CD1c-positive myeloid dendritic cell (primary cell): Measurements from ENCODE around the gene ZNF574.
A peak's percentile ranks its signal among the peaks of the same experiment; 100 is the strongest.

Experiments
- DNase-seq: peaks from one replicate; pipeline ENCODE4 v3.0.0-alpha.2; 2016; ENCODE audit errors: extremely low spot score

Gene ZNF574

GRCh38 chr19:42080764-42081375 is 4.9 kb downstream of the ZNF574 start:
- DNase-seq = no peak

- peak; percentile 13 for DNase-seq
Measured at GRCh38 chr19:42081584-42082203, 5.7 kb downstream of the ZNF574 start.

GRCh38 chr19:42083537-42083936 is 7.6 kb downstream of the ZNF574 start:
- DNase-seq = no peak

- DNase-seq = no peak
Measured at GRCh38 chr19:42086188-42086736, 10.3 kb downstream of the ZNF574 start.

GRCh38 chr19:42086770-42087550 is 11.0 kb downstream of the ZNF574 start:
- no peak for DNase-seq

GRCh38 chr19:42088471-42089190 is 12.7 kb downstream of the ZNF574 start:
- DNase-seq = no peak

GRCh38 chr19:42089191-42089750 is 13.3 kb downstream of the ZNF574 start:
- DNase-seq = no peak

- DNase-seq = no peak
Measured at GRCh38 chr19:42089772-42090171, 13.8 kb downstream of the ZNF574 start.

- no peak for DNase-seq
Measured at GRCh38 chr19:42090672-42091071, 14.7 kb downstream of the ZNF574 start.

- no peak for DNase-seq
Measured at GRCh38 chr19:42091300-42091699, 15.3 kb downstream of the ZNF574 start.

GRCh38 chr19:42091742-42092141 is 15.8 kb downstream of the ZNF574 start:
- DNase-seq = no peak

- DNase-seq = no peak
Measured at GRCh38 chr19:42092350-42092749, 16.4 kb downstream of the ZNF574 start.

GRCh38 chr19:42093505-42093904 is 17.5 kb downstream of the ZNF574 start:
- no peak for DNase-seq

- DNase-seq = no peak
Measured at GRCh38 chr19:42093926-42094325, 18.0 kb downstream of the ZNF574 start.

GRCh38 chr19:42095142-42095813 is 19.3 kb downstream of the ZNF574 start:
- no peak for DNase-seq

- no peak for DNase-seq
Measured at GRCh38 chr19:42095814-42096230, 19.9 kb downstream of the ZNF574 start.

- no peak for DNase-seq
Measured at GRCh38 chr19:42096255-42096837, 20.4 kb downstream of the ZNF574 start.

- no peak for DNase-seq
Measured at GRCh38 chr19:42097461-42097860, 21.5 kb downstream of the ZNF574 start.

GRCh38 chr19:42098781-42099180 is 22.8 kb downstream of the ZNF574 start:
- DNase-seq = no peak

- DNase-seq = no peak
Measured at GRCh38 chr19:42099336-42099925, 23.5 kb downstream of the ZNF574 start.
